Upper lobe of right lung (tissue), 1 donor: ENCODE results near the gene N4BP2L2. TPM values are rescaled to one million over a fixed set of nuclear protein-coding genes. Genes with fewer than 3 reads are reported as not detected.

Source experiments
- ATAC-seq: fragments of 200-7000 bp; cut with Tn5 transposase; one replicate; pipeline ENCODE4 v1.9.1; 2020; ENCODE audit warnings: mild to moderate bottlenecking, moderate library complexity
- DNase-seq: peaks from one replicate; pipeline ENCODE4 v3.0.0-alpha.2; 2020
- H3K27ac ChIP-seq: fragments of 200-600 bp; one replicate; pipeline ENCODE4 v1.8.0; 2022
- H3K27me3 ChIP-seq: fragments of 200-600 bp; one replicate; pipeline ENCODE4 v1.8.0; 2022; ENCODE audit warnings: mild to moderate bottlenecking
- H3K36me3 ChIP-seq: fragments of 200-600 bp; one replicate; pipeline ENCODE4 v1.8.0; 2022
- H3K4me1 ChIP-seq: fragments of 200-600 bp; one replicate; pipeline ENCODE4 v1.8.0; 2022
- H3K4me3 ChIP-seq: fragments of 200-600 bp; one replicate; pipeline ENCODE4 v1.8.0; 2022; ENCODE audit warnings: mild to moderate bottlenecking
- H3K9me3 ChIP-seq: fragments of 200-600 bp; one replicate; pipeline ENCODE4 v1.8.0; 2022
- intact Hi-C: fragments of 100-400 bp; cut with DNase I; formaldehyde crosslinking; loops from one replicate; pipeline ENCODE4 v1.11.0; 2022
- long read RNA-seq: library from polyadenylated mRNA; unstranded; transcript quantifications from one replicate; pipeline ENCODE4 v2.0.0, GENCODE V29; 2021
- total RNA-seq: library from RNA; stranded (reverse); fragmentation: NEBNext Ultra II Directional; extraction: Animal tissue kit (Norgen Biotek cat#: 25700); gene quantifications from one replicate; pipeline ENCODE4 v1.2.1, GENCODE V29; 2021
- TF ChIP-seq, protein P1 (sequence below): fragments of 200-600 bp; IDR thresholded peaks from one replicate; pipeline ENCODE4 v1.8.0; 2022; ENCODE audit warnings: antibody characterized with exemption
- donor health status: DM: no; HTN: yes; CAD: no; lungs with severe emphysema.

N4BP2L2 gene
- 168 TPM for total RNA-seq
- long read RNA-seq, full-length matches to known transcripts = 33 of 131 reads
- long read RNA-seq, partial matches to known transcripts = 78 of 131 reads
- long read RNA-seq, other reads (novel, unspliced or antisense) = 20 of 131 reads

DNA sequence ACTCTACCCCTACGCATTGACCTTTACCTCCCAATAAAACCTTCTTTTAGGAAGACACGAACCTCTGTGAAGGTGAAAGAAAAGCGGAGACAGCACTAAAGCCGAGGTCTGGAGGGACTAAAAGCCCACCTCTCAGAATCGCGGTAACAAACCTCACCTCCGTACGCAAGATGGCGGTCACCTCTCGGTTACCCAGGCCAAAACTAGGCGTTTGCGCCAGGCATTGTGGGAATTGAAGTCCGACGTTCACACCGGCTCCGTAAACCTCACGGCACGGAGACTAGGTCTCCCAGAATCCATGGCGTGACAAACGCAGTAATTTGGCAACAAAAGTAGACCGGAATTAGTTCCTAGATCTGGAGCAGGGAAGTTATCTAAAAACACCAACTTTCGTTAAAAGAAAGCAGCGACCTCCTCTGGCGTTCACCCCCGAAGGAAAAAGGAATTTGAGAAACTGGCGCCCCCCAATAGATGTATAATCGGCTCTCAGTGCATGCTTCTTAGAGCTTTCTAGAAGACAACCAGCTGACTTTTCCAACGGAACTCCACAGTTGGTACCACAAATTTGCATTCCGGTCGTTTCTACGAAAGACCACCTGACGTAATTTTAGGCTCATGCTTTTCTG lies at the start of gene N4BP2L2:
Gene N4BP2L2, minus strand, starts transcription at position 175 of the 626 bp plus-strand sequence. CDS start 1,768 bp downstream, outside the sequence.
- TF ChIP-seq, protein P1, sequence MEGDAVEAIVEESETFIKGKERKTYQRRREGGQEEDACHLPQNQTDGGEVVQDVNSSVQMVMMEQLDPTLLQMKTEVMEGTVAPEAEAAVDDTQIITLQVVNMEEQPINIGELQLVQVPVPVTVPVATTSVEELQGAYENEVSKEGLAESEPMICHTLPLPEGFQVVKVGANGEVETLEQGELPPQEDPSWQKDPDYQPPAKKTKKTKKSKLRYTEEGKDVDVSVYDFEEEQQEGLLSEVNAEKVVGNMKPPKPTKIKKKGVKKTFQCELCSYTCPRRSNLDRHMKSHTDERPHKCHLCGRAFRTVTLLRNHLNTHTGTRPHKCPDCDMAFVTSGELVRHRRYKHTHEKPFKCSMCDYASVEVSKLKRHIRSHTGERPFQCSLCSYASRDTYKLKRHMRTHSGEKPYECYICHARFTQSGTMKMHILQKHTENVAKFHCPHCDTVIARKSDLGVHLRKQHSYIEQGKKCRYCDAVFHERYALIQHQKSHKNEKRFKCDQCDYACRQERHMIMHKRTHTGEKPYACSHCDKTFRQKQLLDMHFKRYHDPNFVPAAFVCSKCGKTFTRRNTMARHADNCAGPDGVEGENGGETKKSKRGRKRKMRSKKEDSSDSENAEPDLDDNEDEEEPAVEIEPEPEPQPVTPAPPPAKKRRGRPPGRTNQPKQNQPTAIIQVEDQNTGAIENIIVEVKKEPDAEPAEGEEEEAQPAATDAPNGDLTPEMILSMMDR = peak; percentile 38
- peak; percentile 99 for ATAC-seq
- H3K36me3 ChIP-seq = peaks cover 28% of the 10 kb centered on the region
- peaks cover 38% of the 10 kb centered on the region for H3K4me1 ChIP-seq
- H3K4me3 ChIP-seq = peak within 1 kb of the TSS; percentile 87
- H3K27me3 ChIP-seq = no peaks in the 10 kb centered on the region
- peak within 1 kb of the TSS; percentile 93 for H3K27ac ChIP-seq
- intact Hi-C loops = no loop called here
- DNase-seq = peak; percentile 94
- H3K9me3 ChIP-seq = no peaks in the 10 kb centered on the region

DNA sequence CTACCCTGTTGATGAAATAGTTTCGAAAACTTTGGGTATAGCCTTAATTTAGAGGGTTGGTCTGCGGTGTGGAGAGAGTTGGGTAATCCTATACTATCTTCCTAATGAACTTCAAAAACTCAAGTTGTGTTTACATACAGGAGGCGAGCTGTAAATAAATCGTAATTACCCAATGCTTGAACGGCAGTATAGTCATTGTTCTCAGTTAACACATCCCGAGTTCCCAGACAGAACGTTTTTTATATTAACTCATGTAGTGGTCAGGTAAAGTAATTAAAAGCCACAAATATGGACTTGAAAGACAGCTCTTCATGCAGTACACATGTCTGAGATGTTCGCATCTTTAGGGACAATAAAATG lies 49.2 kb upstream of the N4BP2L2 start:
- Histone ChIP-seq H3K27ac (peak overlapping the region; percentile 82), H3K4me1 (peaks cover 20% of the 10 kb centered on the region), H3K36me3 (no peaks in the 10 kb centered on the region), H3K9me3 (no peaks in the 10 kb centered on the region), H3K27me3 (no peaks in the 10 kb centered on the region), H3K4me3 (peak overlapping the region; percentile 74)
- TF ChIP-seq, protein P1 = no peak
- no peak for ATAC-seq
- intact Hi-C loops = no loop called here
- DNase-seq = no peak

DNA sequence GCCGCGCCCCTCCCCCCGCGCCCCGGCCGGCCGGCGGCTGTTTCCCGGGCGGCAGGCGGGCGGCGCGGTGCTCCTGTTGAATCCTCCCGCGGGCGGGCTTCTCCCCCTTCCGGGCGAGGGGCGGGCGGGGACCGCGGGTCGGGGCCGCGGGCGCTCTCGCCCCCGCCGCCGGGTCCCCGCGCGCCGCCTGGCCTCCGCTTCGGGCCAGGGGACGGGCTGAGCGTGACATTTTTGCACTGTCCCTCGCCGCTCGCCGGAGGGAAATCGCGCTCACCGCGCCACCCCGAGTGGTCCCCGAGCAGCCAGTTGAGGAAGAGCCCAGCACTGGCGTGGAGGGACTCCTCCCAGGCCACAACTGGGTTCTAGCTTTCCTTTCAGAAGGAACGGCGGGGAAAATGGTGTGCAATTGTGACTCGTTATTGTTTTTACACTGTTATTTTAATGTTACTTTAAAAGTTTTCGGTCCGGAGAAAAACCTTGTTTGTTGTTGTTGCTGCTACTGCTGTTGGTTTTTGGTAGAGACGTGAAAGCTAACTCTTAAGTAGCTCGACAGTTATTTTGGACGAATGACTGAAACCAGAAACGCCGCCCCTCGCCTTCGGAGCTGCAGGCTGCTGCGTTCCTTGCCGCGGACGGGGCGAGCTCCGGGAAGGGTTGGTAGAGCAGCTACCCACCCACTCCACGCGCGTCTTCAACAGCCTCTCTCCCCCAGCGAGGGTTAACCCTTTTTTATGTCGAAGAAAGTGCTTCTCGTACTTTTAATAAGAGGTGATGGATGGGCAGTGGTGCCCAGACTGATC lies 48.6 kb upstream of the N4BP2L2 start:
- peak; percentile 50 for ATAC-seq
- Histone ChIP-seq H3K4me3 (peak overlapping the region; percentile 74), H3K27ac (peak overlapping the region; percentile 82), H3K9me3 (no peaks in the 10 kb centered on the region), H3K36me3 (no peaks in the 10 kb centered on the region), H3K4me1 (peaks cover 20% of the 10 kb centered on the region), H3K27me3 (no peaks in the 10 kb centered on the region)
- TF ChIP-seq, protein P1 = no peak
- intact Hi-C loops = no loop called here
- peak; percentile 85 for DNase-seq

DNA sequence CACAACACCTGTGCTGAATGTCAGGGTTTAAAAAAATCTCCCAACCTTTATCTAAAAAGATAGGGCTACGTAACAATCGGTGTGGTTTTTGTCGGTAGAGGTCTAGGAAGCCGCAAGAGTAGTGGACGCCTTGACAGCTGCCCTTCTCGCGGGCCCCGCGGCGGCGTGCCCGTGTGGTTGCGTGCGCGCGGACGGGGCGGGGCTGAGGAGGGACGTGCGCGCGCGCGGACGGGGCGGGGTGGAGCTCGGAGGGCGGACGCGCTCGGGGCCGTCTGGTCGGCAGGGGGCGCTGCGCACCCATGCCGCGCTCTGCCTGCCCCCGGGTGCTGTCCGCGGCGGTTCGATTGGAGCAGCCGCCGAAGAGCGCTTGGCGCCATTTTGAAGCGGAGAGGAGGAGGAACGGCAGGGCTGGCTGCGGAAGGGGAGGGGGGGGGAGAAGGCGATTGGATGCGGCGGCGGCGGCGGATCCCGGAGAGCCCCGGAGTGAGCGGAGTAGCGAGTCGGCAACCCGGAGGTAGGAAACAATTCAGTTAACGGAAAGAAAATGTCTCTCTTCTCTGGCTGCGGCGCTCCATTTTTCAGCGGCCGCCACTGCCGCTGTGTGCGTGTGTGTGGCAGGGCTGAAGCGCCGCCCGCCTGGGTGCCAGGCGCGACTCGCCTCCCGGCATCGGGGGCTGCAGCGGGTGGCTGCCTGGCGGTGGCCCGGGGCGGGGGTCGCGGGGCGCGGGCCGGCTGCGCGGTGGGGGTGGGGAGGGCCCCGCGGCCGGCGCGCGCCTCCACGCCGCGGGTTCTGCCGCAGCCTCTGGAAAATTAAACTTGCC lies 47.7 kb upstream of the N4BP2L2 start, which contains the start of gene PDS5B:
Gene PDS5B, plus strand, starts transcription at position 373 of the 821 bp plus-strand sequence. CDS start 62,321 bp downstream, outside the sequence.
- peak within 1 kb of the TSS; percentile 74 for H3K4me3 ChIP-seq
- no peaks in the 10 kb centered on the region for H3K27me3 ChIP-seq
- DNase-seq = peak; percentile 97
- ATAC-seq = peak; percentile 99
- TF ChIP-seq, protein P1 = peak; percentile 79
- no peaks in the 10 kb centered on the region for H3K36me3 ChIP-seq
- intact Hi-C loops = no loop called here
- H3K9me3 ChIP-seq = no peaks in the 10 kb centered on the region
- H3K27ac ChIP-seq = peak within 1 kb of the TSS; percentile 86
- peaks cover 20% of the 10 kb centered on the region for H3K4me1 ChIP-seq

DNA sequence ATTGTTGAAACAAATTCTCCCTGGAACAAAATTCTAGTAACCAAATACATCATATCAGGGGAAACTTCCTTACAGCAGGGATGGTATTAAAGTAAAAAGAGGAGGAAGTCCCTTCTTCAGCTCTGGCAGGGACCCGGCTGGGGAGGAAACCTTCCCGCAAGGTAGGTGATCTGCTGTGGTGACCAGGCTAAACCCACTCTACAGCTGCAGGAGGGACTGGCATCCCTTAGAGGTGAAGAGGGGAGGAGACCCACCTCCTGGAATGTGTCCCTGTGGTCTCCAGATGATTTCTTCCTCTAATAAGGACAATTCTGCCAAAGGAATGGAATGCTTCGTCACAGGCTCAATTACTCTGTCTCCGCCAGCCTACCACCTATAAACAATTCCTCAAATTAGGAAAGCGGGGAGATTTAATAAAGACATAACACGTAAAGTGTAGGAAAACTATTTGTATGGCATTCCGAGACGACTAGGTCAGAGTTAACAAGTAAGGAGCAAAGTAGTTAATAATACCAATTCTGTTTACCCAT lies 47.0 kb upstream of the N4BP2L2 start:
- TF ChIP-seq, protein P1 = no peak
- H3K27ac ChIP-seq = peak overlapping the region; percentile 65
- intact Hi-C loops = no loop called here
- no peaks in the 10 kb centered on the region for H3K9me3 ChIP-seq
- DNase-seq (no peak), ATAC-seq (no peak)
- no peaks in the 10 kb centered on the region for H3K27me3 ChIP-seq
- H3K4me3 ChIP-seq = peak overlapping the region; percentile 65
- H3K36me3 ChIP-seq = no peaks in the 10 kb centered on the region
- peaks cover 20% of the 10 kb centered on the region for H3K4me1 ChIP-seq
